CD14-positive monocyte (primary cell): ENCODE measurements around the gene OXER1. TPM values are rescaled to one million over a fixed set of nuclear protein-coding genes. Genes with fewer than 3 reads are reported as not detected.

ENCODE experiments used
- DNase-seq, 3 donors: peaks; one replicate each; pipeline ENCODE4 v3.0.0-alpha.2; 2011 to 2022
- H2AFZ ChIP-seq: 2 replicates; pipeline ENCODE4 v1.6.0; 2012; ENCODE audit warnings: mild to moderate bottlenecking, low read depth, low read length, inconsistent platforms; ENCODE audit not compliant: insufficient read depth, poor library complexity, severe bottlenecking
- H3K27ac ChIP-seq, 2 donors: 1 replicate in 1 of 2; 2 replicates in 1 of 2; pipeline ENCODE4 v1.5.1; 2012 to 2013; ENCODE audit warnings: low read length in 2 of 2, control low read depth in 1 of 2, inconsistent platforms in 1 of 2, low read depth in 1 of 2, mild to moderate bottlenecking in 1 of 2
- H3K27me3 ChIP-seq, 2 donors: one replicate each; pipeline versions ENCODE4 v1.6.0 to v1.6.1; 2011 to 2013; ENCODE audit warnings: low read length in 2 of 2; ENCODE audit not compliant: control insufficient read depth in 2 of 2, insufficient read depth in 2 of 2
- H3K36me3 ChIP-seq, 2 donors: replicated peaks in 1 of 2; 1 replicate in 1 of 2; 2 replicates in 1 of 2; pipeline versions ENCODE4 v1.5.1 to v1.6.1; 2012 to 2013; ENCODE audit warnings: low read length in 2 of 2, control low read depth in 1 of 2, inconsistent platforms in 1 of 2, mild to moderate bottlenecking in 1 of 2; ENCODE audit not compliant: insufficient read depth in 2 of 2, control insufficient read depth in 1 of 2
- H3K4me1 ChIP-seq, 2 donors: 1 replicate in 1 of 2; 2 replicates in 1 of 2; pipeline versions ENCODE4 v1.5.1 to v1.6.1; 2012 to 2013; ENCODE audit warnings: low read length in 2 of 2, control low read depth in 1 of 2, inconsistent platforms in 1 of 2, mild to moderate bottlenecking in 1 of 2, moderate library complexity in 1 of 2; ENCODE audit not compliant: insufficient read depth in 2 of 2, control insufficient read depth in 1 of 2
- H3K4me2 ChIP-seq: replicated peaks from 2 replicates; pipeline ENCODE3; 2012; ENCODE audit warnings: low read length, moderate library complexity, mild to moderate bottlenecking; ENCODE audit not compliant: poor library complexity, severe bottlenecking; ENCODE audit errors: extremely low read depth
- H3K4me3 ChIP-seq, 3 experiments: fragments of 200-600 bp in 1 of 3; sonication (generic) in 1 of 3; replicated peaks in 1 of 3; 1 replicate in 2 of 3; 2 replicates in 1 of 3; pipeline ENCODE4 v1.5.1; 2011 to 2013; ENCODE audit warnings: low read length in 3 of 3, mild to moderate bottlenecking in 3 of 3, control low read depth in 2 of 3, low read depth in 2 of 3, inconsistent platforms in 1 of 3, moderate library complexity in 1 of 3
- H3K79me2 ChIP-seq: 2 replicates; pipeline ENCODE4 v1.6.0; 2012; ENCODE audit warnings: mild to moderate bottlenecking, control low read depth, inconsistent platforms, low read length, moderate library complexity; ENCODE audit not compliant: insufficient read depth
- H3K9ac ChIP-seq: 2 replicates; pipeline ENCODE4 v1.6.0; 2017; ENCODE audit warnings: low read length, mild to moderate bottlenecking; ENCODE audit not compliant: insufficient read depth, poor library complexity, severe bottlenecking
- H3K9me3 ChIP-seq, 2 donors: replicated peaks in 1 of 2; 1 replicate in 1 of 2; 2 replicates in 1 of 2; pipeline versions ENCODE4 v1.5.1 to v1.6.1; 2012 to 2013; ENCODE audit warnings: low read length in 2 of 2, control low read depth in 1 of 2; ENCODE audit not compliant: control insufficient read depth in 1 of 2, insufficient read depth in 1 of 2
- H4K20me1 ChIP-seq: 2 replicates; pipeline ENCODE4 v1.6.0; 2012; ENCODE audit warnings: mild to moderate bottlenecking, low read length, control low read depth, moderate library complexity; ENCODE audit not compliant: insufficient read depth
- H3K27ac Mint-ChIP-seq, 7 donors: one replicate each; pipeline ENCODE4 v1.8.0; 2020; ENCODE audit warnings: mild to moderate bottlenecking in 7 of 7, mixed read lengths in 7 of 7, moderate library complexity in 6 of 7, inconsistent platforms in 2 of 7
- H3K27me3 Mint-ChIP-seq, 3 donors: one replicate each; pipeline ENCODE4 v1.8.0; 2021 to 2022; ENCODE audit warnings: low read depth in 3 of 3, mild to moderate bottlenecking in 3 of 3, mixed read lengths in 3 of 3, moderate library complexity in 3 of 3, inconsistent platforms in 1 of 3
- H3K36me3 Mint-ChIP-seq, 2 donors: one replicate each; pipeline ENCODE4 v1.8.0; 2020; ENCODE audit warnings: mixed read lengths in 2 of 2, inconsistent platforms in 1 of 2, mild to moderate bottlenecking in 1 of 2
- H3K4me1 Mint-ChIP-seq: one replicate; pipeline ENCODE4 v1.8.0; 2020; ENCODE audit warnings: mild to moderate bottlenecking, mixed read lengths
- H3K4me3 Mint-ChIP-seq, 2 donors: one replicate each; pipeline ENCODE4 v1.8.0; 2020; ENCODE audit warnings: mild to moderate bottlenecking in 2 of 2, mixed read lengths in 2 of 2, moderate library complexity in 1 of 2
- H3K9me3 Mint-ChIP-seq, 7 donors: one replicate each; pipeline ENCODE4 v1.8.0; 2020 to 2022; ENCODE audit warnings: mixed read lengths in 7 of 7, mild to moderate bottlenecking in 6 of 7, moderate library complexity in 6 of 7, inconsistent platforms in 2 of 7
- WGBS: methylation state at CpG from one replicate; pipeline ENCODE4 v1.1.5; 2013; ENCODE audit warnings: missing lambda C conversion rate; ENCODE audit not compliant: insufficient coverage; 5-methylcytosine and 5-hydroxymethylcytosine counted together
- intact Hi-C, 2 donors: fragments of 100-400 bp; cut with micrococcal nuclease; formaldehyde crosslinking; loops; one replicate each; pipeline versions ENCODE4 v1.15.0 to v1.15.1; 2023
- polyA plus RNA-seq, 3 donors: library from polyadenylated mRNA; depleted of rRNA in 1 of 3; unstranded in 2 of 3; stranded (reverse) in 1 of 3; fragments of 300-500 nt in 2 of 3; fragments of >200 nt in 1 of 3; fragmentation: Illumina TruSeq in 2 of 3; gene quantifications; 1 replicate in 2 of 3; 2 replicates in 1 of 3; pipeline ENCODE4 v1.2.3, GENCODE V29; 2012 to 2021
- TF ChIP-seq, protein P1 (sequence below): fragments of 200-600 bp; IDR thresholded peaks from one replicate; pipeline ENCODE4 v1.8.0; 2022; ENCODE audit warnings: antibody characterized with exemption, mild to moderate bottlenecking

OXER1 gene
- polyA plus RNA-seq, 3 donors, result 3.8 to 13.3 (median 5.7) TPM

DNA sequence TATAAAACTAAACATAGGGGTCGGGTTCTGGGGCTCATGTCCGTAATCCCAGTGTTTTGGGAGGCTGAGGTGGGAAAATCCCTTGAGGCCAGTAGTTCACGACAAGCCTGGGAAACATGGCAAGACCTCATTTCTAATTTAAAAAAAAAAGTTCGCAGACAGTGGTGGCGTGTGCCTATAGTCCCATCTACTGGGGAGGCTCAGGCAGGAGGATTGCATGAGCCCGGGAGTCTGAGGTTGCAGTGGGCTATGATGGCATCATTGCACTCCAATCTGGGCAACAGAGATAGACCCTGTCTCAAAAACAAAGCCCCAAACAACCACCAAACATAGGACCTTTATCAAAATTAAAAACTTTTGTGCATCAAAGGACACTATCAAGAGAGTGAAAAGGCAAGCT is 38.2 kb upstream of the OXER1 start:
- peaks cover 0 to 6% (median 0%) of the 10 kb centered on the region in 3 donors for H3K27me3 Mint-ChIP-seq
- H3K4me3 ChIP-seq, result no peak overlapping the region
- intact Hi-C loops, result loop anchor here (5.0 kb wide), 2 partner anchors 40 to 45 kb away; partner anchors contain the start of gene OXER1 (in 1 of the 2)
- peaks cover 7% of the 10 kb centered on the region for H3K79me2 ChIP-seq
- H3K27me3 ChIP-seq, result no peaks in the 10 kb centered on the region
- H4K20me1 ChIP-seq, result peaks cover 8% of the 10 kb centered on the region
- H2AFZ ChIP-seq, result no peak overlapping the region
- H3K27ac Mint-ChIP-seq, result peak overlapping the region in 1 of 7 donors; percentile 70
- no peak overlapping the region for H3K27ac ChIP-seq
- H3K9me3 Mint-ChIP-seq, result peaks cover 0 to 5% (median 0%) of the 10 kb centered on the region in 7 donors
- peaks cover 23 to 30% of the 10 kb centered on the region in 2 donors for H3K36me3 Mint-ChIP-seq
- H3K9ac ChIP-seq, result no peak overlapping the region
- peaks cover 0 to 14% of the 10 kb centered on the region in 2 donors for H3K36me3 ChIP-seq
- H3K4me3 Mint-ChIP-seq, result no peak overlapping the region
- 100% methylated on average over 2 of the region's 6 CpGs for WGBS
- peaks cover 34 to 47% of the 10 kb centered on the region in 2 donors for H3K4me1 ChIP-seq
- H3K4me2 ChIP-seq, result no peak overlapping the region
- DNase-seq, result no peak
- TF ChIP-seq, protein P1, sequence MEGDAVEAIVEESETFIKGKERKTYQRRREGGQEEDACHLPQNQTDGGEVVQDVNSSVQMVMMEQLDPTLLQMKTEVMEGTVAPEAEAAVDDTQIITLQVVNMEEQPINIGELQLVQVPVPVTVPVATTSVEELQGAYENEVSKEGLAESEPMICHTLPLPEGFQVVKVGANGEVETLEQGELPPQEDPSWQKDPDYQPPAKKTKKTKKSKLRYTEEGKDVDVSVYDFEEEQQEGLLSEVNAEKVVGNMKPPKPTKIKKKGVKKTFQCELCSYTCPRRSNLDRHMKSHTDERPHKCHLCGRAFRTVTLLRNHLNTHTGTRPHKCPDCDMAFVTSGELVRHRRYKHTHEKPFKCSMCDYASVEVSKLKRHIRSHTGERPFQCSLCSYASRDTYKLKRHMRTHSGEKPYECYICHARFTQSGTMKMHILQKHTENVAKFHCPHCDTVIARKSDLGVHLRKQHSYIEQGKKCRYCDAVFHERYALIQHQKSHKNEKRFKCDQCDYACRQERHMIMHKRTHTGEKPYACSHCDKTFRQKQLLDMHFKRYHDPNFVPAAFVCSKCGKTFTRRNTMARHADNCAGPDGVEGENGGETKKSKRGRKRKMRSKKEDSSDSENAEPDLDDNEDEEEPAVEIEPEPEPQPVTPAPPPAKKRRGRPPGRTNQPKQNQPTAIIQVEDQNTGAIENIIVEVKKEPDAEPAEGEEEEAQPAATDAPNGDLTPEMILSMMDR, result no peak
- no peaks in the 10 kb centered on the region for H3K9me3 ChIP-seq
- peaks cover 44% of the 10 kb centered on the region for H3K4me1 Mint-ChIP-seq

DNA sequence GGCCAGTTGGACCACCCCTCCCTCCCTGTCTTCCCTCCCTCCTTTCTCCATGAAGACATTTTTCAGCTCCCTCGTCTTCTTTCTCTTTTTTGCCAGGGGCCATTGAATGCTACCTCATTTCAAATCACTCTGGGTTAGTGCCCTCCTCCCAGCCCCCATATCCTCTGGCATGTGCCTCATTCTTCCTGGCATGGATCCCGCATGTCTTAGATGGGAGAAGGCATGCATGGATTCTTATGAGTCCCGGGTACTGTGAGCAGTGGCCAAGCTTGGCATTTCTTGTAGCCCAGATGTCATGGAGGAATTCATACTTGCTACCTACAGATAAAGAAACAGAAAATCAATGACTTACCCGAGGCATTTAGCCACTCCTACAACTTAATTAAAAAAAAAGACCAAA is 37.4 kb upstream of the OXER1 start:
- 80% methylated on average over 1 of the region's 4 CpGs for WGBS
- H3K27ac ChIP-seq, result peak overlapping the region in 1 of 2 donors; percentile 51
- no peak overlapping the region for H3K4me2 ChIP-seq
- no peak overlapping the region for H2AFZ ChIP-seq
- peaks cover 34 to 47% of the 10 kb centered on the region in 2 donors for H3K4me1 ChIP-seq
- H3K9ac ChIP-seq, result no peak overlapping the region
- H3K79me2 ChIP-seq, result peaks cover 10% of the 10 kb centered on the region
- H3K27me3 ChIP-seq, result no peaks in the 10 kb centered on the region
- peaks cover 0 to 22% of the 10 kb centered on the region in 2 donors for H3K36me3 ChIP-seq
- no peaks in the 10 kb centered on the region for H3K9me3 ChIP-seq
- Mint-ChIP-seq H3K4me1 (peaks cover 42% of the 10 kb centered on the region), H3K9me3 (peaks cover 0 to 5% (median 0%) of the 10 kb centered on the region in 7 donors), H3K4me3 (no peak overlapping the region), H3K27me3 (peaks cover 0 to 6% (median 0%) of the 10 kb centered on the region in 3 donors), H3K36me3 (peaks cover 27 to 35% of the 10 kb centered on the region in 2 donors), H3K27ac (peak overlapping the region in 1 of 7 donors; percentile 54)
- H4K20me1 ChIP-seq, result peaks cover 8% of the 10 kb centered on the region
- TF ChIP-seq, protein P1, result no peak
- DNase-seq, result no peak
- intact Hi-C loops, result loop anchor here (5.0 kb wide), 2 partner anchors 39 to 44 kb away; partner anchors contain the start of gene OXER1 (in 1 of the 2)
- H3K4me3 ChIP-seq, result no peak overlapping the region
